ENCODE measurements around the gene ALDH3B2. TPM values are rescaled to one million over a fixed set of nuclear protein-coding genes. Genes with fewer than 3 reads are reported as not detected.
A peak's percentile ranks its signal among the peaks of the same experiment; 100 is the strongest.

ALDH3B2 gene
- total and polyA plus RNA-seq, 10 donors, result 0.03 TPM; not detected in 9

DNA sequence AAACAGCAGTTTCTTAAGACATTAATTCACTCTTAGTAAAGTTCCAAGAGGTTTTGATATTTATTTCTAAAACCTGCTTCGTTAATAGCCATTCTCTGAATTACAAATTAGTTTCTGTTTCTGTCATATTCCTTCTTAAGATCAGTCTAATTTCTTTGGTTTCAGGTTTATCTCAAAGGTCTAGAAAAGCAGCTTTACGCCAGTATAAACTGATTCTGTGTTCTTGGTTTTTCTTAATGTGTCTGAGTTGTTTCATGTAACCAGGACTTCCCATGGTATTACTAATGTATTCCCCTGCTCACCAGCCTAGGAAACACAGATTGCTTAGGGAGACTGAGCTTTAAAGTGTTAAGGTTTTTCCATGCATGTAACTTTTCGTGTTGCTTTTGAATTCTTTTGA, 17.1 kb downstream of the ALDH3B2 start:
- WGBS, 5 donors, result 37 to 46% (median 42%) methylated on average over 3 of the region's 3 CpGs
- Histone ChIP-seq H3K4me1 (peaks cover 0 to 14% (median 4%) of the 10 kb centered on the region in 6 donors), H3K9me3 (peaks cover 0 to 21% (median 10%) of the 10 kb centered on the region in 8 donors), H3K4me3 (no peak overlapping the region), H3K36me3 (no peaks in the 10 kb centered on the region), H3K27ac (peak overlapping the region in 1 of 8 donors; percentile 5), H3K27me3 (replicated peaks in 1 of 7) (no peaks in the 10 kb centered on the region)
- intact Hi-C loops (cut with DNase I; ENCODE audit: low total_unique reads), result no loop called here
- no peak for DNase-seq
- TF ChIP-seq POLR2A (IDR thresholded peaks at IDR 0.05), result no peak
- no peak for TF ChIP-seq POLR2AphosphoS5 (IDR thresholded peaks at IDR 0.05)
- no peak for TF ChIP-seq CTCF (IDR thresholded peaks at IDR 0.05 in 8 of 11, conservative IDR thresholded peaks at IDR 0.05 in 3 of 11)

GRCh38 chr11:67656278-67656922, 18.0 kb downstream of the ALDH3B2 start:
- TF ChIP-seq CTCF (IDR thresholded peaks at IDR 0.05 in 8 of 11, conservative IDR thresholded peaks at IDR 0.05 in 3 of 11), result no peak
- TF ChIP-seq POLR2A (IDR thresholded peaks at IDR 0.05), result no peak
- TF ChIP-seq POLR2AphosphoS5 (IDR thresholded peaks at IDR 0.05), result no peak
- intact Hi-C loops (cut with DNase I; ENCODE audit: low total_unique reads), result no loop called here
- no peak overlapping the region for H3K27ac ChIP-seq
- 84 to 93% (median 88%) methylated on average over 4 of the region's 4 CpGs for WGBS, 5 donors
- H3K4me3 ChIP-seq, result no peak overlapping the region
- H3K9me3 ChIP-seq, result peaks cover 0 to 21% (median 10%) of the 10 kb centered on the region in 8 donors
- H3K36me3 ChIP-seq, result no peaks in the 10 kb centered on the region
- DNase-seq, result no peak
- H3K27me3 ChIP-seq (replicated peaks in 1 of 7), result no peaks in the 10 kb centered on the region
- peaks cover 0 to 17% (median 4%) of the 10 kb centered on the region in 6 donors for H3K4me1 ChIP-seq

- TF ChIP-seq CTCF (IDR thresholded peaks at IDR 0.05 in 8 of 11, conservative IDR thresholded peaks at IDR 0.05 in 3 of 11) (no peak), POLR2A (IDR thresholded peaks at IDR 0.05) (no peak), POLR2AphosphoS5 (IDR thresholded peaks at IDR 0.05) (no peak)
- Histone ChIP-seq H3K27me3 (replicated peaks in 1 of 7) (no peaks in the 10 kb centered on the region), H3K36me3 (no peaks in the 10 kb centered on the region), H3K4me1 (peaks cover 3 to 35% (median 19%) of the 10 kb centered on the region in 6 donors), H3K27ac (no peak overlapping the region), H3K9me3 (peaks cover 0 to 21% (median 10%) of the 10 kb centered on the region in 8 donors), H3K4me3 (no peak overlapping the region)
- intact Hi-C loops (cut with DNase I; ENCODE audit: low total_unique reads), result no loop called here
- DNase-seq, result peak; percentile 20
- 75 to 82% (median 79%) methylated on average over 9 of the region's 9 CpGs for WGBS, 5 donors
Measured at GRCh38 chr11:67654225-67654624, 20.2 kb downstream of the ALDH3B2 start.

- DNase-seq, result peak; percentile 18
- Histone ChIP-seq H3K27ac (no peak overlapping the region), H3K4me1 (peaks cover 13 to 35% (median 26%) of the 10 kb centered on the region in 6 donors), H3K36me3 (no peaks in the 10 kb centered on the region), H3K27me3 (replicated peaks in 1 of 7) (peaks cover 0 to 2% (median 0%) of the 10 kb centered on the region in 7 donors), H3K4me3 (no peak overlapping the region), H3K9me3 (peaks cover 0 to 21% (median 10%) of the 10 kb centered on the region in 8 donors)
- WGBS, 5 donors, result 85 to 90% (median 88%) methylated on average over 14 to 15 of the region's 15 CpGs
- intact Hi-C loops (cut with DNase I; ENCODE audit: low total_unique reads), result no loop called here
- TF ChIP-seq POLR2A (IDR thresholded peaks at IDR 0.05), result no peak
- no peak for TF ChIP-seq POLR2AphosphoS5 (IDR thresholded peaks at IDR 0.05)
- no peak for TF ChIP-seq CTCF (IDR thresholded peaks at IDR 0.05 in 8 of 11, conservative IDR thresholded peaks at IDR 0.05 in 3 of 11)
Measured at GRCh38 chr11:67652965-67653845, 21.2 kb downstream of the ALDH3B2 start.
